GM12872 (cell line): ENCODE data around the gene KCNQ1OT1.

Experiments
- CTCF ChIP-seq: IDR thresholded peaks from 3 replicates; pipeline ENCODE4 v1.5.1; 2011; ENCODE audit warnings: low read depth, mild to moderate bottlenecking, low read length, moderate library complexity; ENCODE audit not compliant: insufficient read depth

KCNQ1OT1 gene

GRCh38 chr11:2647953-2648352, 51.8 kb downstream of the KCNQ1OT1 start:
- no peak for TF ChIP-seq CTCF

- no peak for TF ChIP-seq CTCF
Observed at GRCh38 chr11:2647167-2647566, 52.6 kb downstream of the KCNQ1OT1 start.

- TF ChIP-seq CTCF, result no peak
Observed at GRCh38 chr11:2645779-2646118, 54.0 kb downstream of the KCNQ1OT1 start.

- no peak for TF ChIP-seq CTCF
Observed at GRCh38 chr11:2644844-2645778, 54.7 kb downstream of the KCNQ1OT1 start.

GRCh38 chr11:2643746-2644145, 56.0 kb downstream of the KCNQ1OT1 start:
- TF ChIP-seq CTCF, result no peak

GRCh38 chr11:2641623-2642022, 58.2 kb downstream of the KCNQ1OT1 start:
- no peak for TF ChIP-seq CTCF

GRCh38 chr11:2631161-2631560, 68.6 kb downstream of the KCNQ1OT1 start:
- no peak for TF ChIP-seq CTCF
